Neutrophil (primary cell): ENCODE data around the gene UQCR10.

Source experiments
- H3K27ac ChIP-seq: fragments of 200-600 bp; sonication (generic); 2 replicates; pipeline ENCODE4 v1.5.1; 2016; ENCODE audit warnings: mild to moderate bottlenecking, moderate library complexity
- H3K27me3 ChIP-seq: fragments of 200-600 bp; sonication (generic); 2 replicates; pipeline ENCODE4 v1.6.0; 2016; ENCODE audit warnings: mild to moderate bottlenecking
- H3K36me3 ChIP-seq: fragments of 200-600 bp; sonication (generic); 2 replicates; pipeline ENCODE4 v1.5.1; 2017
- H3K4me1 ChIP-seq, 2 experiments: fragments of 200-600 bp in 1 of 2; sonication (generic) in 1 of 2; 1 replicate in 1 of 2; 2 replicates in 1 of 2; pipeline versions ENCODE4 v1.5.1 to v1.6.1; 2013 to 2016; ENCODE audit warnings: low read depth in 1 of 2, low read length in 1 of 2, mild to moderate bottlenecking in 1 of 2, moderate library complexity in 1 of 2; ENCODE audit not compliant: control insufficient read depth in 1 of 2, insufficient read depth in 1 of 2
- H3K4me3 ChIP-seq, 2 experiments: fragments of 200-600 bp in 1 of 2; sonication (generic) in 1 of 2; 1 replicate in 1 of 2; 2 replicates in 1 of 2; pipeline ENCODE4 v1.5.1; 2013 to 2016; ENCODE audit warnings: low read depth in 1 of 2, low read length in 1 of 2, mild to moderate bottlenecking in 1 of 2, moderate library complexity in 1 of 2
- H3K9me3 ChIP-seq: fragments of 200-600 bp; sonication (generic); 2 replicates; pipeline ENCODE4 v1.5.1; 2016
- CTCF ChIP-seq: fragments of 200-600 bp; sonication (generic); IDR thresholded peaks from 2 replicates; pipeline ENCODE4 v1.5.1; 2016; ENCODE audit warnings: antibody characterized with exemption

UQCR10 gene

GRCh38 chr22:29744902-29745301 lies 22.3 kb upstream of the UQCR10 start:
- no peak overlapping the region for H3K27ac ChIP-seq
- no peaks in the 10 kb centered on the region for H3K9me3 ChIP-seq
- H3K4me3 ChIP-seq: no peak overlapping the region
- TF ChIP-seq CTCF: no peak
- H3K36me3 ChIP-seq: peaks cover 67% of the 10 kb centered on the region
- peaks cover 18 to 21% of the 10 kb centered on the region in 2 experiments for H3K4me1 ChIP-seq
- no peaks in the 10 kb centered on the region for H3K27me3 ChIP-seq

- Histone ChIP-seq H3K36me3 (peaks cover 43% of the 10 kb centered on the region), H3K4me3 (no peak overlapping the region), H3K27ac (no peak overlapping the region), H3K27me3 (no peaks in the 10 kb centered on the region), H3K9me3 (no peaks in the 10 kb centered on the region), H3K4me1 (peaks cover 47 to 50% of the 10 kb centered on the region in 2 experiments)
- no peak for TF ChIP-seq CTCF
Measured at GRCh38 chr22:29747832-29748231, 19.3 kb upstream of the UQCR10 start.

- Histone ChIP-seq H3K36me3 (peaks cover 43% of the 10 kb centered on the region), H3K4me3 (no peak overlapping the region), H3K4me1 (peaks cover 50 to 52% of the 10 kb centered on the region in 2 experiments), H3K9me3 (no peaks in the 10 kb centered on the region), H3K27me3 (no peaks in the 10 kb centered on the region), H3K27ac (peak overlapping the region; percentile 82)
- no peak for TF ChIP-seq CTCF
Measured at GRCh38 chr22:29748248-29748893, 18.8 kb upstream of the UQCR10 start.

- H3K27ac ChIP-seq: peak overlapping the region; percentile 82
- H3K4me3 ChIP-seq: peak overlapping the region in 1 of 2 experiments; percentile 40
- no peaks in the 10 kb centered on the region for H3K27me3 ChIP-seq
- TF ChIP-seq CTCF: no peak
- H3K36me3 ChIP-seq: peaks cover 41% of the 10 kb centered on the region
- H3K9me3 ChIP-seq: no peaks in the 10 kb centered on the region
- H3K4me1 ChIP-seq: peaks cover 50 to 56% of the 10 kb centered on the region in 2 experiments
Measured at GRCh38 chr22:29750029-29750428, 17.1 kb upstream of the UQCR10 start.

GRCh38 chr22:29750559-29751538 lies 16.3 kb upstream of the UQCR10 start:
- Histone ChIP-seq H3K27me3 (no peaks in the 10 kb centered on the region), H3K36me3 (peaks cover 32% of the 10 kb centered on the region), H3K9me3 (no peaks in the 10 kb centered on the region), H3K27ac (peak overlapping the region; percentile 82), H3K4me1 (peaks cover 50 to 56% of the 10 kb centered on the region in 2 experiments), H3K4me3 (peak overlapping the region; percentile 24 to 40)
- TF ChIP-seq CTCF: no peak
